Aorta (tissue), 5 donors: ENCODE results near the gene MTO1. TPM values are rescaled to one million over a fixed set of nuclear protein-coding genes. Genes with fewer than 3 reads are reported as not detected.
A peak's percentile ranks its signal among the peaks of the same experiment; 100 is the strongest.

ENCODE experiments used
- ATAC-seq: fragments of 200-7000 bp; cut with Tn5 transposase; one replicate; pipeline ENCODE4 v1.9.1; 2022; ENCODE audit warnings: moderate library complexity; ENCODE audit not compliant: low FRiP score
- DNase-seq, 2 donors: peaks; one replicate each; pipeline ENCODE4 v3.0.0-alpha.2; 2020
- H3K27ac ChIP-seq, 2 donors: one replicate each; pipeline ENCODE4 v1.5.1; 2013; ENCODE audit warnings: low read length in 2 of 2, mild to moderate bottlenecking in 2 of 2, moderate library complexity in 2 of 2, control low read depth in 1 of 2, inconsistent platforms in 1 of 2, low read depth in 1 of 2
- H3K27me3 ChIP-seq, 2 donors: one replicate each; pipeline ENCODE4 v1.6.1; 2013; ENCODE audit warnings: control low read depth in 1 of 2, low read length in 1 of 2, mild to moderate bottlenecking in 1 of 2, moderate library complexity in 1 of 2; ENCODE audit not compliant: insufficient read depth in 2 of 2, control insufficient read depth in 1 of 2
- H3K36me3 ChIP-seq, 2 donors: one replicate each; pipeline ENCODE4 v1.6.1; 2013; ENCODE audit warnings: control low read depth in 1 of 2, low read length in 1 of 2, mild to moderate bottlenecking in 1 of 2; ENCODE audit not compliant: insufficient read depth in 2 of 2, control insufficient read depth in 1 of 2
- H3K4me1 ChIP-seq, 2 donors: one replicate each; pipeline ENCODE4 v1.6.1; 2013; ENCODE audit warnings: low read length in 2 of 2, control low read depth in 1 of 2, mild to moderate bottlenecking in 1 of 2, moderate library complexity in 1 of 2; ENCODE audit not compliant: insufficient read depth in 2 of 2, control insufficient read depth in 1 of 2
- H3K4me3 ChIP-seq, 2 donors: one replicate each; pipeline ENCODE4 v1.5.1; 2013; ENCODE audit warnings: low read length in 2 of 2, control low read depth in 1 of 2, mild to moderate bottlenecking in 1 of 2
- H3K9me3 ChIP-seq: one replicate; pipeline ENCODE4 v1.6.1; 2013; ENCODE audit warnings: mild to moderate bottlenecking, low read length; ENCODE audit not compliant: control insufficient read depth
- WGBS, 2 donors: extraction: QIAGEN DNeasy Blood & Tissue Kit; methylation state at CpG; one replicate each; pipeline ENCODE4 v1.1.7; 2013; 5-methylcytosine and 5-hydroxymethylcytosine counted together
- intact Hi-C, 2 donors: fragments of 100-400 bp; cut with DNase I; formaldehyde crosslinking; loops; one replicate each; pipeline versions ENCODE4 v1.14.2 to v1.15.0; 2022
- polyA plus RNA-seq, 2 donors: library from polyadenylated mRNA; stranded (reverse); fragments of 200-250 nt; gene quantifications; one replicate each; pipeline ENCODE4 v1.2.3, GENCODE V29; 2013
- total RNA-seq, 2 donors: library from RNA; stranded (reverse); fragmentation: NEBNext Ultra II Directional; extraction: Animal tissue kit (Norgen Biotek cat#: 25700); gene quantifications; one replicate each; pipeline ENCODE4 v1.2.1, GENCODE V29; 2021
- donor health status: healthy with polysubstance abuse.
- donor health status: Bipolar disorder and iron deficiency.
- donor health status: DM: no; HTN: no; CAD: no.
- donor health status: DM: no; HTN: no; CAD: no.
- donor health status: DM: yes; HTN: yes; CAD: no.

MTO1 gene
- total and polyA plus RNA-seq, 4 donors = 6.3 to 33.0 (median 17.6) TPM

GRCh38 chr6:73519926-73520687 is 58.6 kb downstream of the MTO1 start:
- intact Hi-C loops = loop anchor here in 1 of 2 donors (2.0 kb wide), 1 partner anchor 61 kb away; no protein-coding TSS in a partner anchor
- peaks cover 0 to 2% of the 10 kb centered on the region in 2 donors for H3K36me3 ChIP-seq
- H3K4me1 ChIP-seq = no peaks in the 10 kb centered on the region
- no peaks in the 10 kb centered on the region for H3K9me3 ChIP-seq
- DNase-seq (peak; percentile 88 to 93), ATAC-seq (peak; percentile 90)
- peaks cover 0 to 2% of the 10 kb centered on the region in 2 donors for H3K27me3 ChIP-seq
- peak overlapping the region; percentile 78 to 96 for H3K27ac ChIP-seq
- 0 to 1% methylated on average over 56 of the region's 56 CpGs for WGBS, 2 donors
- peak overlapping the region; percentile 31 to 87 for H3K4me3 ChIP-seq

- DNase-seq (peak; percentile 100), ATAC-seq (peak; percentile 96)
- peaks cover 0 to 2% of the 10 kb centered on the region in 2 donors for H3K36me3 ChIP-seq
- no peaks in the 10 kb centered on the region for H3K9me3 ChIP-seq
- peak within 1 kb of the TSS; percentile 91 to 96 for H3K27ac ChIP-seq
- WGBS, 2 donors = 0% methylated on average over 53 of the region's 53 CpGs
- H3K27me3 ChIP-seq = peaks cover 0 to 2% of the 10 kb centered on the region in 2 donors
- H3K4me3 ChIP-seq = peak within 1 kb of the TSS; percentile 44 to 87
- no peaks in the 10 kb centered on the region for H3K4me1 ChIP-seq
- intact Hi-C loops = loop anchor here (1.0 to 2.0 kb wide), 2 partner anchors 59 to 60 kb away; no protein-coding TSS in a partner anchor
Measured at GRCh38 chr6:73520688-73521350, 59.3 kb downstream of the MTO1 start, which contains the start of gene EEF1A1. Gene EEF1A1, minus strand, starts transcription at chr6:73521032. Its CDS starts 1,006 bp downstream, at chr6:73520026.

- 0 to 1% methylated on average over 36 of the region's 36 CpGs for WGBS, 2 donors
- Histone ChIP-seq H3K4me1 (no peaks in the 10 kb centered on the region), H3K4me3 (peak overlapping the region; percentile 44 to 69), H3K27ac (peak overlapping the region; percentile 33 to 91), H3K27me3 (peaks cover 0 to 2% of the 10 kb centered on the region in 2 donors), H3K36me3 (peaks cover 0 to 2% of the 10 kb centered on the region in 2 donors), H3K9me3 (no peaks in the 10 kb centered on the region)
- intact Hi-C loops = loop anchor here (1.0 to 2.0 kb wide), 2 partner anchors 59 kb away; no protein-coding TSS in a partner anchor
- DNase-seq (peak; percentile 84 to 93), ATAC-seq (peak; percentile 71)
Measured at GRCh38 chr6:73521351-73521985, 59.9 kb downstream of the MTO1 start.

- 6 to 8% methylated on average over 50 of the region's 50 CpGs for WGBS, 2 donors
- ATAC-seq (no peak), DNase-seq (peak; percentile 72 to 82)
- no peaks in the 10 kb centered on the region for H3K36me3 ChIP-seq
- H3K27me3 ChIP-seq = peaks cover 0 to 2% of the 10 kb centered on the region in 2 donors
- intact Hi-C loops = no loop called here
- no peaks in the 10 kb centered on the region for H3K9me3 ChIP-seq
- H3K27ac ChIP-seq = peak overlapping the region in 1 of 2 donors; percentile 18
- no peaks in the 10 kb centered on the region for H3K4me1 ChIP-seq
- peak overlapping the region; percentile 30 to 38 for H3K4me3 ChIP-seq
Measured at GRCh38 chr6:73523434-73524123, 62.0 kb downstream of the MTO1 start.

GRCh38 chr6:73525546-73526330 is 64.2 kb downstream of the MTO1 start:
- no peaks in the 10 kb centered on the region for H3K4me1 ChIP-seq
- intact Hi-C loops = no loop called here
- 83 to 87% methylated on average over 3 of the region's 3 CpGs for WGBS, 2 donors

GRCh38 chr6:73528897-73529296 is 67.4 kb downstream of the MTO1 start:
- ATAC-seq = no peak
- no peaks in the 10 kb centered on the region for H3K4me1 ChIP-seq
- H3K27me3 ChIP-seq = no peaks in the 10 kb centered on the region
- H3K4me3 ChIP-seq = no peak overlapping the region
- no peak for DNase-seq
- intact Hi-C loops = no loop called here
- no peaks in the 10 kb centered on the region for H3K36me3 ChIP-seq
- 49 to 50% methylated on average over 7 of the region's 7 CpGs for WGBS, 2 donors
- no peaks in the 10 kb centered on the region for H3K9me3 ChIP-seq
- no peak overlapping the region for H3K27ac ChIP-seq

More at GRCh38 chr6:73525546-73526330, 64.2 kb downstream of the MTO1 start:
- H3K36me3 ChIP-seq = no peaks in the 10 kb centered on the region
- ATAC-seq (no peak), DNase-seq (no peak)
- H3K27ac ChIP-seq = no peak overlapping the region
- H3K9me3 ChIP-seq = no peaks in the 10 kb centered on the region
- H3K4me3 ChIP-seq = no peak overlapping the region
- H3K27me3 ChIP-seq = peaks cover 0 to 1% of the 10 kb centered on the region in 2 donors

GRCh38 chr6:73532293-73532692 is 70.8 kb downstream of the MTO1 start:
- Histone ChIP-seq H3K9me3 (no peaks in the 10 kb centered on the region), H3K4me3 (no peak overlapping the region), H3K27me3 (no peaks in the 10 kb centered on the region), H3K27ac (no peak overlapping the region), H3K36me3 (no peaks in the 10 kb centered on the region), H3K4me1 (no peaks in the 10 kb centered on the region)
- intact Hi-C loops = no loop called here
- ATAC-seq = no peak
- DNase-seq = no peak
- WGBS, 2 donors = 94 to 98% methylated on average over 3 of the region's 3 CpGs
